ENCODE data around the gene YTHDF1. TPM values are rescaled to one million over a fixed set of nuclear protein-coding genes. Genes with fewer than 3 reads are reported as not detected.

YTHDF1 gene
- total and polyA plus RNA-seq, 2 experiments from 2014 or later: 29.5 to 40.0 TPM

DNA sequence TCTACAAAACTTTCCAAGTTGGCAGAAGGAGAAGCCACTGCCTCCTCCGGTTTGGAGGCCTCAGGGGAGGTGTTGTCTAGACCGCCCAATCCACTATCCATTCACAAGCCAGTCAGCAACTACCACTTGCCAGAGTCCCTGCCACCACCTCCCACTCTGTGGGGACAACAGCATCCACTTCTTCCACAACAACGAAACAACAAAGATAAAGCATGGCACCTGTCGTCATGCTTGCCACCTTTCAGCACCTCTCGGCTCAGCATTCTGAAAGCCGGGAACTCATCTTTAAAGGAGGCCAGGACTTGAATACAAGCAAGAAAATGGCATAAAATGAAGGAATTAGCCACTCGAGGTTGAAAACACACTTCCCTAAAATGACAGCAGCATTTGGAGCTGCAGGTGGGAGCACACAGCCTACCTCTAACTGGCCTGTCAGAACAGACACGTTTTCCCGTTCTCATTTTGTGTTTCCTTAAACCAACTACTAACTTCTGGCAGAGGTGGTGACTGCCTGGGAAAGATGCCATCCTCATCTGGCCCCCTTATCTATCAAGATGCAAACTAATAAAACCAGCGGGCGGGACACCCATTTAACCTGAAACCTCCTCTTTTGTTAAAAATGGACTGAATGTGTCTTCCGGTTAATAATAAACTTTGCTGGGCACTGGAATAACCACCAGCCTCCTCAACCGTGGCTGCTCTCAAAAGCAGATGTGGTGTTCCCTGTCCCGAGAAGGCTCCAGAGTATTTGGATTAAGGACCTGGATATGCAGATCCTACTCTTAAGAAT is 21.7 kb downstream of the YTHDF1 start:
- no peaks in the 10 kb centered on the region for H3K9me3 ChIP-seq (ENCODE audit: low read depth)
- H3K36me3 ChIP-seq: peaks cover 5% of the 10 kb centered on the region
- H3K27ac ChIP-seq: no peak overlapping the region
- no peaks in the 10 kb centered on the region for H3K27me3 ChIP-seq
- DNase-seq (ENCODE audit: low read depth in 1 of 2, low spot score in 1 of 2): no peak
- TF ChIP-seq CTCF (IDR thresholded peaks at IDR 0.05; ENCODE audit: low read depth, low read length): no peak
- H3K4me1 ChIP-seq (ENCODE audit: low read depth): peaks cover 9% of the 10 kb centered on the region
- no peak overlapping the region for H3K4me3 ChIP-seq

DNA sequence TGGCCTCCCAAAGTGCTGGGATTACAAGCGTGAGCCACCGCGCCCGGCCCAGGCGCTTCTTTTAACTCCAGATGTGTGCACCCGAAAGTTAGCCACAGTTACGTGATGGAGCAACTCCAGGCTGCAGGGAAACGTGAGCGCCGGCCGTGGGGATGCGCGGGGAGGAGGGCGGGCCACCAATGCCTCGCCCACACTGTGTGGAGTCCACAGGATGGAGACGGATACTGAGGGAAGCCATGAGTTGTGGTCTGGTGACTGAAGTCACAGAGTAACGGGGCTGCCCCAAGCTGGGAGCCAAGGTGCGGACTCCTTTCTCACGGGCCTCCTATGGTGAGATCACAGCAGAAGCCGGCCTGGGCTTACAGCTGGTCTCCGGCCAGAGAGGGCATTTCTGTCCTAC is 23.2 kb downstream of the YTHDF1 start:
- Histone ChIP-seq H3K4me1 (ENCODE audit: low read depth) (no peaks in the 10 kb centered on the region), H3K36me3 (peaks cover 5% of the 10 kb centered on the region), H3K27me3 (no peaks in the 10 kb centered on the region), H3K27ac (no peak overlapping the region), H3K4me3 (no peak overlapping the region), H3K9me3 (ENCODE audit: low read depth) (no peaks in the 10 kb centered on the region)
- DNase-seq (ENCODE audit: low read depth in 1 of 2, low spot score in 1 of 2): no peak
- TF ChIP-seq CTCF (IDR thresholded peaks at IDR 0.05; ENCODE audit: low read depth, low read length): no peak

- no peaks in the 10 kb centered on the region for H3K9me3 ChIP-seq (ENCODE audit: low read depth)
- H3K27ac ChIP-seq: no peak overlapping the region
- DNase-seq (ENCODE audit: low read depth in 1 of 2, low spot score in 1 of 2): no peak
- peaks cover 3% of the 10 kb centered on the region for H3K36me3 ChIP-seq
- no peaks in the 10 kb centered on the region for H3K27me3 ChIP-seq
- H3K4me1 ChIP-seq (ENCODE audit: low read depth): no peaks in the 10 kb centered on the region
- no peak for TF ChIP-seq CTCF (IDR thresholded peaks at IDR 0.05; ENCODE audit: low read depth, low read length)
- H3K4me3 ChIP-seq: no peak overlapping the region
Measured at GRCh38 chr20:63191400-63191799, 24.5 kb downstream of the YTHDF1 start.

DNA sequence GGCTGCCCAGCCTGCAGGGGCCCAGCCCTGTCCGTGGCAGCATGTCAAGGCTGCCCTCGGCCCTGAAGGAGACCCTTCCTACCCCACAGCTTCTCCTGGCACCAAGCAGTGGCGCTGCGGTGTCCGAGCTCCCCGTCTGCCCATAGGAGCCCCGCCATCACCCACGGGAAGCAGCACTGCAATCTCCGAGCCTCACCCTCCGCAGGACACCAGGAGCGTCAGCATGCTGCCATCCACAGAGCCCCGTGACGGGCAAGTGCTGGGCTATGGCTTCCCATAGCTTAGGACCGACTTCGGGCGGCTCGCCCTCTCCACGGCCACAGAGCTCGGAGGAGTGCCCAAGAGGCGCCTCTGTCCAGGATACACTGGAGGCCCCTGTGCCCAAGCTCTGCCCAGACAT is 25.1 kb downstream of the YTHDF1 start:
- no peak overlapping the region for H3K27ac ChIP-seq
- H3K4me3 ChIP-seq: no peak overlapping the region
- no peaks in the 10 kb centered on the region for H3K9me3 ChIP-seq (ENCODE audit: low read depth)
- no peaks in the 10 kb centered on the region for H3K27me3 ChIP-seq
- TF ChIP-seq CTCF (IDR thresholded peaks at IDR 0.05; ENCODE audit: low read depth, low read length): no peak
- H3K4me1 ChIP-seq (ENCODE audit: low read depth): no peaks in the 10 kb centered on the region
- no peak for DNase-seq (ENCODE audit: low read depth in 1 of 2, low spot score in 1 of 2)
- H3K36me3 ChIP-seq: no peaks in the 10 kb centered on the region

DNA sequence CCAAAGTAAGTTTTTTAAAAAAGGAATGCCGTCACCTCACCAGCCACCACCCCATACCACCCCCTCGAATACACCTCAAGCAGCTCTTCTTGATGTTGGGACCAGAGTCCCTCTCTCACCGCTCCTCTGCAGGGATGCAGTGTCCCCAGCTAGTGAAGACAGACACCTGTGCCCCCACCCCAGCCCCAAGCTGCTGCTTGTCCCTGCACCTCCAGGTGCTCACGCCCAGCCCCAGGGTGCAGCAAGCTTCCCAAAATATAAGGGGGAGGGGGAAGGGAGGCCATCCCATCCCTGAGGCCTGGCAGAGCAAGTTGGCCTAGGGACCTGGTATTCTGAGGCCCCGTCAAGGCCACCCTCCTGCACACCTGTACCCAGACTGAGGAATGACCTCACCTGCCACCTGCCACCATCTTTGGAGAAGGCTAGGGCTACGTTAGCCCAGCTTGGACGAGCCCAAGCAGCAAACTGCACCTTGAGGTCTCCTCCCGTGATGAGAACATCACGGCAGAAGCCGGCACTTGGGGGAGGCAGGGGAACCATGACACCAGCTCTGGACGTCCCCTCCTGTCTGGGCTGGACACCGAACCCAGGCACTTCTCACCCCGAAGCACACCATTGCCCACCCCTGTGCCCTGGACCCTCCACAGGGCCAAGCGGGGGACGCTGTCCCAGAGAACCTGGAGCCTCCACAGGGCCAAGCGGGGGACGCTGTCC is 25.9 kb downstream of the YTHDF1 start:
- Histone ChIP-seq H3K36me3 (no peaks in the 10 kb centered on the region), H3K4me3 (no peak overlapping the region), H3K27ac (no peak overlapping the region), H3K9me3 (ENCODE audit: low read depth) (no peaks in the 10 kb centered on the region), H3K4me1 (ENCODE audit: low read depth) (no peaks in the 10 kb centered on the region), H3K27me3 (no peaks in the 10 kb centered on the region)
- no peak for DNase-seq (ENCODE audit: low read depth in 1 of 2, low spot score in 1 of 2)
- no peak for TF ChIP-seq CTCF (IDR thresholded peaks at IDR 0.05; ENCODE audit: low read depth, low read length)
